ENCODE data around the gene MMGT1.

GRCh38 chrX:135914404-135914803 lies 59.4 kb downstream of the MMGT1 start:
- TF ChIP-seq, protein P1, sequence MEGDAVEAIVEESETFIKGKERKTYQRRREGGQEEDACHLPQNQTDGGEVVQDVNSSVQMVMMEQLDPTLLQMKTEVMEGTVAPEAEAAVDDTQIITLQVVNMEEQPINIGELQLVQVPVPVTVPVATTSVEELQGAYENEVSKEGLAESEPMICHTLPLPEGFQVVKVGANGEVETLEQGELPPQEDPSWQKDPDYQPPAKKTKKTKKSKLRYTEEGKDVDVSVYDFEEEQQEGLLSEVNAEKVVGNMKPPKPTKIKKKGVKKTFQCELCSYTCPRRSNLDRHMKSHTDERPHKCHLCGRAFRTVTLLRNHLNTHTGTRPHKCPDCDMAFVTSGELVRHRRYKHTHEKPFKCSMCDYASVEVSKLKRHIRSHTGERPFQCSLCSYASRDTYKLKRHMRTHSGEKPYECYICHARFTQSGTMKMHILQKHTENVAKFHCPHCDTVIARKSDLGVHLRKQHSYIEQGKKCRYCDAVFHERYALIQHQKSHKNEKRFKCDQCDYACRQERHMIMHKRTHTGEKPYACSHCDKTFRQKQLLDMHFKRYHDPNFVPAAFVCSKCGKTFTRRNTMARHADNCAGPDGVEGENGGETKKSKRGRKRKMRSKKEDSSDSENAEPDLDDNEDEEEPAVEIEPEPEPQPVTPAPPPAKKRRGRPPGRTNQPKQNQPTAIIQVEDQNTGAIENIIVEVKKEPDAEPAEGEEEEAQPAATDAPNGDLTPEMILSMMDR (IDR thresholded peaks at IDR 0.05; ENCODE audit: low read depth, low read length, poor library complexity, severe bottlenecking): no peak
- no peak for TF ChIP-seq EZH2phosphoT487 (IDR thresholded peaks at IDR 0.05; ENCODE audit: borderline replicate concordance, low read length)
